Spinal cord (tissue), 10 donors: ENCODE measurements around the gene OGDH. TPM values are rescaled to one million over a fixed set of nuclear protein-coding genes. Genes with fewer than 3 reads are reported as not detected.

Experiments used
- DNase-seq, 6 donors: peaks; one replicate each; pipeline versions ENCODE4 v3.0.0 to v3.0.0-alpha.2; 2013 to 2015; ENCODE audit warnings: low spot score in 6 of 6, low read depth in 4 of 6
- H3K27ac ChIP-seq: one replicate; pipeline ENCODE4 v1.5.1; 2013; ENCODE audit warnings: low read depth, low read length, control low read depth
- H3K27me3 ChIP-seq: one replicate; pipeline ENCODE4 v1.6.1; 2013; ENCODE audit warnings: low read length; ENCODE audit not compliant: control insufficient read depth, insufficient read depth
- H3K36me3 ChIP-seq: one replicate; pipeline ENCODE4 v1.6.1; 2013; ENCODE audit warnings: low read length; ENCODE audit not compliant: control insufficient read depth, insufficient read depth
- H3K4me1 ChIP-seq: one replicate; pipeline ENCODE4 v1.6.1; 2013; ENCODE audit warnings: low read length; ENCODE audit not compliant: control insufficient read depth, insufficient read depth
- H3K4me3 ChIP-seq: one replicate; pipeline ENCODE4 v1.5.1; 2013; ENCODE audit warnings: low read depth, low read length, control low read depth
- H3K9me3 ChIP-seq: one replicate; pipeline ENCODE4 v1.6.1; 2013; ENCODE audit warnings: low read length; ENCODE audit not compliant: control insufficient read depth, insufficient read depth
- WGBS: methylation state at CpG from one replicate; pipeline ENCODE4 v1.1.5; 2013; ENCODE audit warnings: missing lambda C conversion rate; ENCODE audit not compliant: insufficient coverage; 5-methylcytosine and 5-hydroxymethylcytosine counted together
- polyA plus RNA-seq, 2 donors: library from polyadenylated mRNA; unstranded; fragments of 120-200 nt; gene quantifications; one replicate each; pipeline ENCODE4 v1.2.1, GENCODE V29; 2013; ENCODE audit not compliant: insufficient read length in 2 of 2
- total RNA-seq, 2 donors: library from RNA; depleted of rRNA in 1 of 2; stranded (reverse); fragments of 120-200 nt in 1 of 2; fragments of >200 nt in 1 of 2; gene quantifications; one replicate each; pipeline versions ENCODE4 v1.2.3 to v1.2.4, GENCODE V29; 2013 to 2014
- donor health status: healthy.

Gene OGDH
- total and polyA plus RNA-seq, 4 donors: 63.8 to 78.6 (median 69.3) TPM

- DNase-seq: no peak
- Histone ChIP-seq H3K27me3 (no peaks in the 10 kb centered on the region), H3K27ac (no peak overlapping the region), H3K36me3 (peaks cover 38% of the 10 kb centered on the region), H3K4me1 (no peaks in the 10 kb centered on the region), H3K4me3 (no peak overlapping the region), H3K9me3 (no peaks in the 10 kb centered on the region)
- WGBS: 89% methylated on average over 18 of the region's 19 CpGs
Measured at GRCh38 chr7:44709011-44709915, 102.8 kb downstream of the OGDH start.

- no peak for DNase-seq
- Histone ChIP-seq H3K4me1 (no peaks in the 10 kb centered on the region), H3K36me3 (peaks cover 38% of the 10 kb centered on the region), H3K27me3 (no peaks in the 10 kb centered on the region), H3K27ac (no peak overlapping the region), H3K9me3 (no peaks in the 10 kb centered on the region), H3K4me3 (no peak overlapping the region)
- WGBS: 88% methylated on average over 8 of the region's 10 CpGs
Measured at GRCh38 chr7:44709945-44710596, 103.6 kb downstream of the OGDH start.

GRCh38 chr7:44711528-44711927, 105.1 kb downstream of the OGDH start:
- H3K4me1 ChIP-seq: no peaks in the 10 kb centered on the region
- 67% methylated on average over 5 of the region's 5 CpGs for WGBS
- peaks cover 36% of the 10 kb centered on the region for H3K36me3 ChIP-seq
- no peak for DNase-seq
- H3K27me3 ChIP-seq: no peaks in the 10 kb centered on the region
- no peaks in the 10 kb centered on the region for H3K9me3 ChIP-seq
- H3K27ac ChIP-seq: no peak overlapping the region
- H3K4me3 ChIP-seq: no peak overlapping the region

DNA sequence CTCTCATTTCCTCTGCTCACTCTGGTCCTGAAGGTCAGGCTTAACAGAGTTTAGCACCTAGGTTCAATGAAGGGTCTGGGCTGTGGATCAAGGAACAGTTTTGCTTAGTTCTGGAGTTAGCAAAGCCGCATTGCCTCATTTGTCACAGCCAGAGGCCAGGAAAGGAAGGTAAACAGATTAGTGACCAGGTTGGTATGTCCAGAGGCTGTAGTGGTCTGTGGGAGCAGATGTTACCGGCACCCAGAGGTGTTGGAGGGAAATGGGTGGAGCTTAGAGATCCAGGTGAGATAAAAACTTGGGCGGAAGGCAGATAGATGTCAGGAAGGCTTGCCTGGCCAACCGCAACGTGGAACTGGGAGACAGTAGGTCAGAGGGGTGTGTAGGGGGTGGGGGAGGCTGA, 105.6 kb downstream of the OGDH start:
- no peaks in the 10 kb centered on the region for H3K27me3 ChIP-seq
- DNase-seq: no peak
- H3K4me3 ChIP-seq: no peak overlapping the region
- H3K27ac ChIP-seq: no peak overlapping the region
- H3K9me3 ChIP-seq: no peaks in the 10 kb centered on the region
- H3K36me3 ChIP-seq: peaks cover 31% of the 10 kb centered on the region
- 75% methylated on average over 5 of the region's 5 CpGs for WGBS
- H3K4me1 ChIP-seq: no peaks in the 10 kb centered on the region

DNA sequence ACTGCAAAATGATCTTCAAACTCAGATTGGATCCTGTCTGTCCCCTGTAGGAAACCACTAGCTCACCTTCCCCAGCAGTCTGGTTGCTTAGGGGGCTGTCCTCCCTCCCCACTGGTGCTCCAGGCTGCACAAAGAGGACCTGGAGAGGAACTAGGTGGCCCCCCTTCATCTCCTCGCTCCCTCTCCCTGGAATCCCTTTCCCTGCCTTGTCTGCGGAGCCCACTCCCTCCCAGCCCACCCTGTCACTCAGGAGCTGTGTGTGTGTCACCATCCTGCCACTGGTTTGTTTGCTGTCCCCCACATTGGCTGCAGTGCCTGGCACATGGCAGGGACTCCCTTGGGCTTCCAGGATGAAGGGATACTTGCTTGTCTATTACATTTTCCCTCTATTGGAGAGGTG, 106.7 kb downstream of the OGDH start:
- no CpG with 5 or more reads among the region's 2 CpGs for WGBS
- DNase-seq: no peak

DNA sequence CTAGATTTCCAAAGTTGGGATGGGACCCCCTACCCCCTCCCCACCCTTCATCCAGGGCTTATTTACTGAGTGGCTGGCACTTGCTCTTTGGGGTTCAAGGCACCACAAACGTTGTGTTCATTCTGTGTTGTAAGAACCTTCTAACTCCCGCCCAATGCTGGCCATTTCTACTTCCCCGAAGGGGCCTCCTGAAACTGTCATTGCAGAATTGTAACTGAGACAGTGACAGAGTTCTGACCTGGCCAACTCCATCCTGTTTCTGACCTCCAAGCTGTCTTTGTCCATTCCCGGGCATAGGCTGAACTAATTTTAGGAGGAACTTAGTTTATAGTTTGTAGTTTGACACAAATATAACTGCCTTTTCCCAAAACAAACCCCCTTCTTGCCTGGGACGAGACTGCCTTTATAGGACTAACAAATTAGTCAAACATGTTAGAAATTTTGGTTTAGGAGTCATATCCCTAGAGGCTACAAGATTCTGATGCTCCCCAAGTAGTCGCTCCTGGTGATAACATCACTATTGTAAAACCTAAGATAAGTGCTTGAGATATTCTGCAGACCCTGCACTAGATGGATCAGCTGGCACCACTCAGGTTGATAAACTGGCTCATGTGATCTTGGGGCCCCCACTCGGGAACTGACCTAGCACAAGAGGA, 107.4 kb downstream of the OGDH start:
- H3K4me1 ChIP-seq: no peaks in the 10 kb centered on the region
- H3K27me3 ChIP-seq: no peaks in the 10 kb centered on the region
- no peak overlapping the region for H3K27ac ChIP-seq
- no peaks in the 10 kb centered on the region for H3K9me3 ChIP-seq
- H3K4me3 ChIP-seq: no peak overlapping the region
- peaks cover 13% of the 10 kb centered on the region for H3K36me3 ChIP-seq
- 78% methylated on average over 5 of the region's 7 CpGs for WGBS
- DNase-seq: no peak

More for the DNA sequence above, 106.7 kb downstream of the OGDH start:
- Histone ChIP-seq H3K9me3 (no peaks in the 10 kb centered on the region), H3K27me3 (no peaks in the 10 kb centered on the region), H3K36me3 (peaks cover 20% of the 10 kb centered on the region), H3K4me1 (no peaks in the 10 kb centered on the region), H3K27ac (no peak overlapping the region), H3K4me3 (no peak overlapping the region)

DNA sequence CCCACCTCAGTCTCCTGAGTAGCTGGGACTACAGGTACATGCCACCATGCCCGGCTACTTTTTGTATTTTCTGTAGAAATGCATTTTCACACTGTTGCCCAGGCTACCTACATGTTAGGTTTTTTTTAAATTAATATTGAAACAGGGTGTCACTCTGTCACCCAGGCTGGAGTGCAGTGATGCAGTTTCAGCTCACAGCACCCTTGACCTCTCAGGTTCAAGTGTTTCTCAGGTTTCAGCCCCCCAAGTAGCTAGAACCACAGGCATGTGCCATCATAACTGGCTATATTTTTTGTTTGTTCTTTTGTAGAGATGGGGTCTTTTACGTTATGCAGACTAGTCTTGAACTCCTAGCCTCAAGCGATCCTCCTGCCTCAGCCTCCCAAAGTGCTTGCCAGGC, 109.8 kb downstream of the OGDH start:
- no peak for DNase-seq
- Histone ChIP-seq H3K9me3 (peaks cover 2% of the 10 kb centered on the region), H3K4me3 (no peak overlapping the region), H3K27me3 (no peaks in the 10 kb centered on the region), H3K36me3 (no peaks in the 10 kb centered on the region), H3K4me1 (no peaks in the 10 kb centered on the region), H3K27ac (no peak overlapping the region)
- 100% methylated on average over 1 of the region's 3 CpGs for WGBS

DNA sequence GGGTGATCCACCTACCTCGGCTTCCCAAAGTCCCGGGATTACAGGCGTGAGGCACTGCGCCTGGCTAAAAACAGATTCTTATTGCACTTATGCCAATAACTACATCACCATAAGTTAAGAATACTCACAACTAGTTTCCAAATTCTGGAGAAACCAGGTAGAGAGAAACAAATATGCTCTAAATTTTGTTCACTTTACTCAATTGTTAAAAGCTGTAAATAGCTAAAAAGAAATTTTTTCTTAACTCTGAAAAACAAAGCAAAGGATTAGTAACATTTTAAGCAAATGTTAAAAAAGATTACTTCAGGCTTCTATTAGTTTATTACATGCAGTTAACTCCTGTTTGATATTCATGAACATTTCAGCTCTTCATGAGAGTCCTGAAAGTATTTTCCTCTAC, 113.9 kb downstream of the OGDH start:
- peaks cover 2% of the 10 kb centered on the region for H3K9me3 ChIP-seq
- no peaks in the 10 kb centered on the region for H3K36me3 ChIP-seq
- H3K4me3 ChIP-seq: no peak overlapping the region
- no peak for DNase-seq
- no peaks in the 10 kb centered on the region for H3K27me3 ChIP-seq
- 72% methylated on average over 4 of the region's 4 CpGs for WGBS
- H3K27ac ChIP-seq: no peak overlapping the region
- no peaks in the 10 kb centered on the region for H3K4me1 ChIP-seq

DNA sequence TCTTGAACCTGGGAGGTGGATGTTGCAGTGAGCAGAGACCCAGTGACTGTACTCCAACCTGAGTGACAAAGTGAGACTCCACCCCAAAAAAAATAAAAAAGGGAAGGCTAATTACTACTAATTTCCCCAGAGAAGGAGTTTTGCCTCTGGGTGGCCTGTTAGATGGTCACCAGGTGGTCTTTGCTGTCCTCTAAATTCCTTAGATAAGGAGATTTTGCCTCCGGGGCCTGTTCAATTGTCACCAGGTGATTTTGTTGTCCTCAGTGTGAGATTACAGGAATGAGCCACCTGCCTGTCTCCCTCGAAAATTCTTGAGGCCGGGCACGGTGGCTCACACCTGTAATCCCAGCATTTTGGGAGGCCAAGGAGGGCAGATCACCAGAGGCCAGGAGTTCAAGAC, 117.8 kb downstream of the OGDH start:
- H3K27ac ChIP-seq: no peak overlapping the region
- no peaks in the 10 kb centered on the region for H3K4me1 ChIP-seq
- peaks cover 2% of the 10 kb centered on the region for H3K9me3 ChIP-seq
- H3K36me3 ChIP-seq: no peaks in the 10 kb centered on the region
- no peak for DNase-seq
- H3K4me3 ChIP-seq: no peak overlapping the region
- 94% methylated on average over 4 of the region's 4 CpGs for WGBS
- no peaks in the 10 kb centered on the region for H3K27me3 ChIP-seq
